ENCODE data around the gene PSEN1. TPM values are rescaled to one million over a fixed set of nuclear protein-coding genes. Genes with fewer than 3 reads are reported as not detected.

The PSEN1 gene
- total RNA-seq, 4 donors from 2014 or later = 21.4 to 49.0 (median 24.5) TPM

DNA sequence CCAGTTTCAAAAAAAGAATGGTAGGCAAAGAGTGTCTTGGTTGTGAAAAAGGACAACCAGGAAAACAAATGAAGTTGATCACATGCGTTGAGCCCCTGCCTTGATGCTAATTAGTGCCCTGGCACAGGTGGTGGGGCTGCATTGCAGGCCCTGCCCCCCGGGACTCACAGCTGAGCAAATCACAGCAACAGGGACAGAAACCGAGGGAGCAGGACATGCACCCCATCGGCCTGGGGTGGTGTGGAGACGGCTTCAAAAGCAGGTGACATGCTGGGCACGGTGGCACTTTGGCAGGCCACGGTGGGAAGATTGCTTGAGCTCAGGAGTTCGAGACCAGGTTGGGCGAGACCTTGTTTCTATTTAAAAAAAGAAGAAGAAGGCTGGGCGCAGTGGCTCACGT, 99.8 kb downstream of the PSEN1 start:
- no peak overlapping the region for H3K27ac ChIP-seq
- H3K4me3 ChIP-seq = no peak overlapping the region
- no peaks in the 10 kb centered on the region for H3K9me3 ChIP-seq
- in situ Hi-C loops (cut with MboI; ENCODE audit: low sequenced_read_pairs in 4 of 4) (no loop called here), intact Hi-C loops (cut with DNase I; ENCODE audit: low total_unique reads) (no loop called here)
- DNase-seq (no peak), ATAC-seq (no peak)
- TF ChIP-seq, protein P1, sequence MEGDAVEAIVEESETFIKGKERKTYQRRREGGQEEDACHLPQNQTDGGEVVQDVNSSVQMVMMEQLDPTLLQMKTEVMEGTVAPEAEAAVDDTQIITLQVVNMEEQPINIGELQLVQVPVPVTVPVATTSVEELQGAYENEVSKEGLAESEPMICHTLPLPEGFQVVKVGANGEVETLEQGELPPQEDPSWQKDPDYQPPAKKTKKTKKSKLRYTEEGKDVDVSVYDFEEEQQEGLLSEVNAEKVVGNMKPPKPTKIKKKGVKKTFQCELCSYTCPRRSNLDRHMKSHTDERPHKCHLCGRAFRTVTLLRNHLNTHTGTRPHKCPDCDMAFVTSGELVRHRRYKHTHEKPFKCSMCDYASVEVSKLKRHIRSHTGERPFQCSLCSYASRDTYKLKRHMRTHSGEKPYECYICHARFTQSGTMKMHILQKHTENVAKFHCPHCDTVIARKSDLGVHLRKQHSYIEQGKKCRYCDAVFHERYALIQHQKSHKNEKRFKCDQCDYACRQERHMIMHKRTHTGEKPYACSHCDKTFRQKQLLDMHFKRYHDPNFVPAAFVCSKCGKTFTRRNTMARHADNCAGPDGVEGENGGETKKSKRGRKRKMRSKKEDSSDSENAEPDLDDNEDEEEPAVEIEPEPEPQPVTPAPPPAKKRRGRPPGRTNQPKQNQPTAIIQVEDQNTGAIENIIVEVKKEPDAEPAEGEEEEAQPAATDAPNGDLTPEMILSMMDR (IDR thresholded peaks at IDR 0.05 in 4 of 5, conservative IDR thresholded peaks at IDR 0.05 in 1 of 5) = no peak
- no peak for TF ChIP-seq POLR2A (IDR thresholded peaks at IDR 0.05)
- peaks cover 39 to 52% (median 39%) of the 10 kb centered on the region in 3 donors for H3K27me3 ChIP-seq
- no peaks in the 10 kb centered on the region for H3K36me3 ChIP-seq
- H3K4me1 ChIP-seq = peaks cover 8 to 19% of the 10 kb centered on the region in 2 donors

DNA sequence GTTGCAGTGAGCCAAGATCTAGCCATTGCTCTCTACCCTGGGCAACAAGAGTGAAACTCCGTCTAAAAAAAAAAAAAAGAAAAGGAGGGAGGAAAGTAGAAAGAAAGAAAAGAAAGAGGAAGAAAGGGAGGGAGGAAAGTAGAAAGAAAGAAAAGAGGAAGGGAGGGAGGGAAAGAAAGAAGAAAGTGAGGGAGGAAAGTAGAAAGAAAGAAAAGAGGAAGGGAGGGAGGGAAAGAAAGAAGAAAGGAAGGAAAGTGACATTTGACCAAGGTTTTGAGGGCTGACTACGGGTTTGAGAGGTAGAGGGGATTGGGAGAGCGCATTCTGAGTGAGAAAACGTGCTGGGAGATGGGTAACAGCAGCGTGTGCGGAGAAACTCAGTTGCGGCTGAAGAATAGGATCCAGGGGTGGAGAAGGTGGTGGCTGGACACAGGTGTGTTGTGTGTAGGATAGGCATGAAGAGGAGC, 100.5 kb downstream of the PSEN1 start:
- intact Hi-C loops (cut with DNase I; ENCODE audit: low total_unique reads) = no loop called here
- in situ Hi-C loops (cut with MboI; ENCODE audit: low sequenced_read_pairs in 4 of 4) = no loop called here
- Histone ChIP-seq H3K27me3 (peaks cover 39 to 53% (median 39%) of the 10 kb centered on the region in 3 donors), H3K4me1 (peaks cover 8 to 19% of the 10 kb centered on the region in 2 donors), H3K36me3 (no peaks in the 10 kb centered on the region), H3K27ac (no peak overlapping the region), H3K4me3 (peak overlapping the region in 1 of 4 donors; percentile 55), H3K9me3 (no peaks in the 10 kb centered on the region)
- no peak for TF ChIP-seq POLR2A (IDR thresholded peaks at IDR 0.05)
- TF ChIP-seq, protein P1 (IDR thresholded peaks at IDR 0.05 in 4 of 5, conservative IDR thresholded peaks at IDR 0.05 in 1 of 5) = no peak
- ATAC-seq = no peak
- no peak for DNase-seq

DNA sequence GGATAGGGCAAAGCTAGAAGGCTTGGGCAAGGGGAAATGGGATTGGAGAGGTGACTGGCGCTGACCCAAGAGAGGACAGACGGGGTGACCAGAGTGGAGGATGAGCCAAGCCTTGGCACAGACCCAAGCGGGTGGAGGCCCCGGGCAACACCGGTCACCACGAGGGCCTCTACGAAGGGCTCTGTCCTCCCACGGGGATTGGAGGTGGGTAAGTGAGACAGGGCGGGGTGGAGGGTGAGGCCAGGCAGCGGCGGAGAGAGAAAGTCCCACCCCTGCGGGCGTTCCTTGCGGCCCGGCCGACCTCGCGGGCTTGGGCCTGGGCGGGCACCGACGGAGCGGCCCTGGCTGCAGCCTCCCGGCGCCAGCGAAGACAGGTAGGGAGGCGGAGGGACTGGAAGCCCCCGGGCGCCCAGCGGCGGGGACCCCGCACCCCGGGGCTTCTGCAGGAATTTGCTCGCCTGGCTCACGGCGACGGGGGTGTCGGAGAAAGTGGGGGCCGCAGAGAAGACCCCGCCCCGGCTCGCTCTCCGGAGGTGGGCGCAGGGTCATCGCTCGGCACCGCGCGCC, 101.0 kb downstream of the PSEN1 start, which contains the start of gene PAPLN:
PAPLN (plus strand) TSS at position 288 of the 567 bp plus-strand sequence. CDS start 2,273 bp downstream, outside the sequence.
- TF ChIP-seq POLR2A (IDR thresholded peaks at IDR 0.05) = no peak
- TF ChIP-seq, protein P1 (IDR thresholded peaks at IDR 0.05 in 4 of 5, conservative IDR thresholded peaks at IDR 0.05 in 1 of 5) = no peak
- Histone ChIP-seq H3K4me3 (peak within 1 kb of the TSS; percentile 44 to 55 (median 50)), H3K27ac (no peak within 1 kb of the TSS), H3K27me3 (peaks cover 39 to 53% (median 39%) of the 10 kb centered on the region in 3 donors), H3K4me1 (peaks cover 8 to 19% of the 10 kb centered on the region in 2 donors), H3K36me3 (no peaks in the 10 kb centered on the region), H3K9me3 (no peaks in the 10 kb centered on the region)
- in situ Hi-C loops (cut with MboI; ENCODE audit: low sequenced_read_pairs in 4 of 4) (no loop called here), intact Hi-C loops (cut with DNase I; ENCODE audit: low total_unique reads) (no loop called here)
- ATAC-seq = no peak
- DNase-seq = no peak

DNA sequence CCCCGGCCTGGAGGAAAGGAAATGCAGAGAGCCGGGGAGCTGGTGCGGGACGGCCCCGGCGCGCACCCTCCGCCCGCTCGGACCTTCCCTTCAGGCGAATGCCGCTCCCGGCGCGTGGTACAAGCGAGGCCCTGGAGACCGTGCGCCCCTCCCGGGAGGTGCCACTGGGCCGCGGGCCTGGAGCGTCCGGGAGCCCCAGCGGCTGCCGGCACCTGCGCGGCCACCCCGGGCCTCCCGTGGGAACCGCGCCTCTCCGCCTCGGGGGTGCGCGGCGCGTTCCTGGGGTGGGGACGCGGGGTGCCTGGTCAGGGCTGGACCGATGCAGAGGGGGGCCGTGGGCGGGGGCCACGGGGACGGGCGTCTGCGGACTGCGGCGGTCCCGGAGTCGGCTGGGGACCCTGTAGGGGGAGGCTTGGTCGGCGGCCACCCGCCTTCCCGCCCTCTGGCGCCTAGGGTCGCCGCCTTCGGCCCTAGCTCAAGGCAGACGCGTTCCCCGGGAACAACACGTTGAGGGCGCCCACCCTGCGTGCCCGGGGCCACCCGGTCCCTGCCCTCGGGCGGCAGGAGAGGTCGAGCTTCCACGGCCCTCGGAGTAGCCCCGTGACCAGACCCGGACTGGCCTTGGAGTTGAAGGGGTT, 101.6 kb downstream of the PSEN1 start:
- TF ChIP-seq, protein P1 (IDR thresholded peaks at IDR 0.05 in 4 of 5, conservative IDR thresholded peaks at IDR 0.05 in 1 of 5) = no peak
- no peak for TF ChIP-seq POLR2A (IDR thresholded peaks at IDR 0.05)
- ATAC-seq = no peak
- Histone ChIP-seq H3K27me3 (peaks cover 39 to 53% (median 39%) of the 10 kb centered on the region in 3 donors), H3K27ac (no peak overlapping the region), H3K36me3 (no peaks in the 10 kb centered on the region), H3K9me3 (no peaks in the 10 kb centered on the region), H3K4me1 (peaks cover 8 to 19% of the 10 kb centered on the region in 2 donors), H3K4me3 (peak overlapping the region; percentile 44 to 55 (median 50))
- intact Hi-C loops (cut with DNase I; ENCODE audit: low total_unique reads) (no loop called here), in situ Hi-C loops (cut with MboI; ENCODE audit: low sequenced_read_pairs in 4 of 4) (no loop called here)
- no peak for DNase-seq
